Measurements from ENCODE around the gene SLC25A41. TPM values are rescaled to one million over a fixed set of nuclear protein-coding genes. Genes with fewer than 3 reads are reported as not detected.

Gene SLC25A41
- total and polyA plus RNA-seq, 9 of the 15 experiments (the other 6 are each of a cell fraction or from before 2014, with no cell fraction given) = 0.08 to 4.2 (median 1.6) TPM

GRCh38 chr19:6392221-6393073 lies 41.1 kb downstream of the SLC25A41 start (continued):
- TF ChIP-seq, protein P1, sequence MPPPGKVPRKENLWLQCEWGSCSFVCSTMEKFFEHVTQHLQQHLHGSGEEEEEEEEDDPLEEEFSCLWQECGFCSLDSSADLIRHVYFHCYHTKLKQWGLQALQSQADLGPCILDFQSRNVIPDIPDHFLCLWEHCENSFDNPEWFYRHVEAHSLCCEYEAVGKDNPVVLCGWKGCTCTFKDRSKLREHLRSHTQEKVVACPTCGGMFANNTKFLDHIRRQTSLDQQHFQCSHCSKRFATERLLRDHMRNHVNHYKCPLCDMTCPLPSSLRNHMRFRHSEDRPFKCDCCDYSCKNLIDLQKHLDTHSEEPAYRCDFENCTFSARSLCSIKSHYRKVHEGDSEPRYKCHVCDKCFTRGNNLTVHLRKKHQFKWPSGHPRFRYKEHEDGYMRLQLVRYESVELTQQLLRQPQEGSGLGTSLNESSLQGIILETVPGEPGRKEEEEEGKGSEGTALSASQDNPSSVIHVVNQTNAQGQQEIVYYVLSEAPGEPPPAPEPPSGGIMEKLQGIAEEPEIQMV (tag; conservative IDR thresholded peaks at IDR 0.05; ENCODE audit: low read depth) = no peak
- TF ChIP-seq BRCA1 (IDR thresholded peaks at IDR 0.05) = no peak
- TF ChIP-seq BRCA1 (CRISPR knock-in tag; IDR thresholded peaks at IDR 0.05) = no peak
- TF ChIP-seq MYBL2 (IDR thresholded peaks at IDR 0.05; ENCODE audit: low read depth) = no peak
- TF ChIP-seq MYBL2 (CRISPR knock-in tag; IDR thresholded peaks at IDR 0.05; ENCODE audit: borderline replicate concordance) = no peak
- no peak for TF ChIP-seq ZNF282 (CRISPR knock-in tag; IDR thresholded peaks at IDR 0.05)
- no peak for TF ChIP-seq SIX5 (IDR thresholded peaks at IDR 0.05; ENCODE audit: borderline replicate concordance in 1 of 2, insufficient read depth in 1 of 2, low read depth in 1 of 2, low read length in 2 of 2)
- TF ChIP-seq MAFF (IDR thresholded peaks at IDR 0.05; ENCODE audit: low read length) = peak; percentile 68; the same call in 1 of the 2 replicates
- no peak for TF ChIP-seq ZBED1 (IDR thresholded peaks at IDR 0.05)
- no peak for TF ChIP-seq BCL6 (CRISPR knock-in tag; IDR thresholded peaks at IDR 0.05)
- TF ChIP-seq TBP (optimal IDR thresholded peaks at IDR 0.05; ENCODE audit: low read depth, low read length) = no peak
- no peak for TF ChIP-seq ATF6 (CRISPR knock-in tag; IDR thresholded peaks at IDR 0.05)
- TF ChIP-seq, protein P2, sequence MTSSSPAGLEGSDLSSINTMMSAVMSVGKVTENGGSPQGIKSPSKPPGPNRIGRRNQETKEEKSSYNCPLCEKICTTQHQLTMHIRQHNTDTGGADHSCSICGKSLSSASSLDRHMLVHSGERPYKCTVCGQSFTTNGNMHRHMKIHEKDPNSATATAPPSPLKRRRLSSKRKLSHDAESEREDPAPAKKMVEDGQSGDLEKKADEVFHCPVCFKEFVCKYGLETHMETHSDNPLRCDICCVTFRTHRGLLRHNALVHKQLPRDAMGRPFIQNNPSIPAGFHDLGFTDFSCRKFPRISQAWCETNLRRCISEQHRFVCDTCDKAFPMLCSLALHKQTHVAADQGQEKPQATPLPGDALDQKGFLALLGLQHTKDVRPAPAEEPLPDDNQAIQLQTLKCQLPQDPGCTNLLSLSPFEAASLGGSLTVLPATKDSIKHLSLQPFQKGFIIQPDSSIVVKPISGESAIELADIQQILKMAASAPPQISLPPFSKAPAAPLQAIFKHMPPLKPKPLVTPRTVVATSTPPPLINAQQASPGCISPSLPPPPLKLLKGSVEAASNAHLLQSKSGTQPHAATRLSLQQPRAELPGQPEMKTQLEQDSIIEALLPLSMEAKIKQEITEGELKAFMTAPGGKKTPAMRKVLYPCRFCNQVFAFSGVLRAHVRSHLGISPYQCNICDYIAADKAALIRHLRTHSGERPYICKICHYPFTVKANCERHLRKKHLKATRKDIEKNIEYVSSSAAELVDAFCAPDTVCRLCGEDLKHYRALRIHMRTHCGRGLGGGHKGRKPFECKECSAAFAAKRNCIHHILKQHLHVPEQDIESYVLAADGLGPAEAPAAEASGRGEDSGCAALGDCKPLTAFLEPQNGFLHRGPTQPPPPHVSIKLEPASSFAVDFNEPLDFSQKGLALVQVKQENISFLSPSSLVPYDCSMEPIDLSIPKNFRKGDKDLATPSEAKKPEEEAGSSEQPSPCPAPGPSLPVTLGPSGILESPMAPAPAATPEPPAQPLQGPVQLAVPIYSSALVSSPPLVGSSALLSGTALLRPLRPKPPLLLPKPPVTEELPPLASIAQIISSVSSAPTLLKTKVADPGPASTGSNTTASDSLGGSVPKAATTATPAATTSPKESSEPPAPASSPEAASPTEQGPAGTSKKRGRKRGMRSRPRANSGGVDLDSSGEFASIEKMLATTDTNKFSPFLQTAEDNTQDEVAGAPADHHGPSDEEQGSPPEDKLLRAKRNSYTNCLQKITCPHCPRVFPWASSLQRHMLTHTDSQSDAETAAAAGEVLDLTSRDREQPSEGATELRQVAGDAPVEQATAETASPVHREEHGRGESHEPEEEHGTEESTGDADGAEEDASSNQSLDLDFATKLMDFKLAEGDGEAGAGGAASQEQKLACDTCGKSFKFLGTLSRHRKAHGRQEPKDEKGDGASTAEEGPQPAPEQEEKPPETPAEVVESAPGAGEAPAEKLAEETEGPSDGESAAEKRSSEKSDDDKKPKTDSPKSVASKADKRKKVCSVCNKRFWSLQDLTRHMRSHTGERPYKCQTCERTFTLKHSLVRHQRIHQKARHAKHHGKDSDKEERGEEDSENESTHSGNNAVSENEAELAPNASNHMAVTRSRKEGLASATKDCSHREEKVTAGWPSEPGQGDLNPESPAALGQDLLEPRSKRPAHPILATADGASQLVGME (CRISPR knock-in tag; IDR thresholded peaks at IDR 0.05) = no peak
- TF ChIP-seq AFF1 (IDR thresholded peaks at IDR 0.05; ENCODE audit: low read depth in 1 of 2, partially characterized antibody in 2 of 2) = peak in 1 of 2 experiments; percentile 55
